ENCODE results near the gene IFNA4.

The IFNA4 gene

GRCh38 chr9:21165516-21165915 is 21.9 kb downstream of the IFNA4 start:
- DNase-seq: no peak

GRCh38 chr9:21160178-21160577 is 27.2 kb downstream of the IFNA4 start:
- DNase-seq: peak in 2 of 5 donors; percentile 17 to 67

GRCh38 chr9:21155501-21155900 is 31.9 kb downstream of the IFNA4 start:
- DNase-seq: no peak

- DNase-seq: peak in 2 of 5 donors; percentile 0 to 22
Observed at GRCh38 chr9:21154018-21154608, 33.3 kb downstream of the IFNA4 start.

- no peak for DNase-seq
Observed at GRCh38 chr9:21153336-21154017, 33.9 kb downstream of the IFNA4 start.

GRCh38 chr9:21144603-21145002 is 42.8 kb downstream of the IFNA4 start:
- peak in 1 of 5 donors; percentile 51 for DNase-seq

GRCh38 chr9:21141427-21141882 is 45.9 kb downstream of the IFNA4 start, which contains the start of gene IFNW1:
Gene IFNW1, minus strand, starts transcription at chr9:21141832. Its CDS starts 262 bp downstream, at chr9:21141570.
- DNase-seq: no peak

GRCh38 chr9:21137020-21137419 is 50.4 kb downstream of the IFNA4 start:
- DNase-seq: no peak
